ENCODE results near the gene TFAP2A.

GRCh38 chr6:10391799-10392198, 23.1 kb downstream of the TFAP2A start:
- TF ChIP-seq POLR2A (IDR thresholded peaks at IDR 0.05) (no peak), CTCF (IDR thresholded peaks at IDR 0.05) (no peak)

Data from ovary (tissue), 3 donors.